T-helper 2 cell treated with Interferon-gamma antibody and Interleukin-4, amounts not matched to agents 5 μg/mL and 100 μg/mL, for 36 hours (primary cell): Measurements from ENCODE around the gene NTRK3.

Experiments used
- DNase-seq: peaks from one replicate; pipeline ENCODE4 v3.0.0; 2021; ENCODE audit warnings: low spot score
- H3K27ac Mint-ChIP-seq: one replicate; pipeline ENCODE4 v1.8.0; 2021; ENCODE audit warnings: mild to moderate bottlenecking, mixed read lengths
- H3K27me3 Mint-ChIP-seq: one replicate; pipeline ENCODE4 v1.8.0; 2021; ENCODE audit warnings: low read depth, mixed read lengths
- H3K36me3 Mint-ChIP-seq: one replicate; pipeline ENCODE4 v1.8.0; 2021; ENCODE audit warnings: low read depth, mixed read lengths
- H3K4me1 Mint-ChIP-seq: one replicate; pipeline ENCODE4 v1.8.0; 2021; ENCODE audit warnings: low read depth, mixed read lengths
- H3K4me3 Mint-ChIP-seq: one replicate; pipeline ENCODE4 v1.8.0; 2022; ENCODE audit warnings: mild to moderate bottlenecking, moderate library complexity, mixed read lengths
- H3K9me3 Mint-ChIP-seq: one replicate; pipeline ENCODE4 v1.8.0; 2021; ENCODE audit warnings: mixed read lengths

NTRK3 gene

DNA sequence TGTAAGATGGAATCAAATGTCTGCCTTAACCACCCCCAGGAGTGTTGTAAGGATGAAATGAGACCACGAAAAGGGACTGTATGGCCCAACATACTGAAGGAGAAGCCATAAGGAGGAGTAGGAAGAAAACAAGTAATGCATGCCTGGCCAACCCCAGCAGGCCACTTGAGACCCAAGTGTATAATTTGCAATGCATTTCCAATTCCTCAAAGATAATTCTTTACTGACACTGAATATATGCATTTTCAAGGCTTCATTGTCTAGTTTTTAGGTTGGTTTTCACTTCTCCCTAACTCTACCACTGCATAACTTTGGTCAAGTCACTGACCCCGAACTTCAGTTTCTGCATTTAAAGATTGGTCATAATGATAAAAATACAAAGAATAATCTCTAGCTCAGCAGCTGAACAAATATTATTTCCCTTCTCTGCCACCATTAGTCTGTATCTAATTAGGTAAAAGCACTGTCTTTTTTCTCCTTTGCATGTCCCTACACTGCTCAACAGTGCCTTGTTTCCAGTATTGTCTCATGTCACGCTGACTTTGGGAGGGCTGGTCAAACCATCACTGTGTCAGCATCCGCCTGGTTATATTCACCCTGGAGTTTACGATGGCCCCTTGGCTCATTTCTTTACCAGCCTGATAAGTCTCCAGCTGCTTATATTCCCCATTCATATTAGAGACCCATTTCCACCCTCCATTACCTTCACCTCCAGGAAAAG, 378.6 kb downstream of the NTRK3 start:
- no peaks in the 10 kb centered on the region for H3K27me3 Mint-ChIP-seq
- H3K4me1 Mint-ChIP-seq = no peaks in the 10 kb centered on the region
- no peaks in the 10 kb centered on the region for H3K9me3 Mint-ChIP-seq
- no peak overlapping the region for H3K27ac Mint-ChIP-seq
- no peaks in the 10 kb centered on the region for H3K36me3 Mint-ChIP-seq
- DNase-seq = no peak
- no peak overlapping the region for H3K4me3 Mint-ChIP-seq

DNA sequence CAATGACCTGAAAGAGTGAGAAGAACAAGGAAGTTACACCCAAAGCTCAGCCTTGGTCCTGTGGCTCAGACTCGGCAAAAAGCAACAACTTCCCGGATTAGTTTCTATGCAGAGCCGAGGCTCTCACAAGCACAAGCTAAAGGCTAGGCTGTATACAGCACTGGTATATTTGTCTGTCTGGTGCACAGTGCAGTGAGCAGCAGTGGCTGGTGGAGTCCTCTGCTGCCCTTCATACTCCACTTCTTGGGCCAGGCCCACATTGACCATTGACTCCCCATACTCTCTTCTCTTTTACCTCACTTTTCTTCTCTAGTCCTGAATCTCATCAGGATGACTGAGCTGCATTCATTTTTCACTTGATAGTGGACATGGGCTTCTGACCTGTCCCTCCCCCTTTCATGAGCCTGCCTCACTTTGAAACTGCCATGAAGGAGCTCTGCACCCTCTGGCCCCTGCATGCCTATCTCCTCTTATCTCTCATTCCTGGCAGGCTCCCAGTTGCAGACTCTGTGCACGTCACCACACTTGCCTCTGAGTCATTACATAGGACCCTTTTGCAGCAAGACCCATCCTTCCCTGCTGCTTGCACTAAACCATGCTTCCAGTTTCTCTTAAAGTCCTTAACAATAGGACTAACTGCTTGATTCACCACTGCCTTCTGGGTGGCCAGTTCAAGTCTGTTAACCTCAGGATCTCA, 379.3 kb downstream of the NTRK3 start:
- H3K27ac Mint-ChIP-seq = no peak overlapping the region
- no peaks in the 10 kb centered on the region for H3K4me1 Mint-ChIP-seq
- no peaks in the 10 kb centered on the region for H3K36me3 Mint-ChIP-seq
- no peak for DNase-seq
- H3K9me3 Mint-ChIP-seq = no peaks in the 10 kb centered on the region
- H3K4me3 Mint-ChIP-seq = no peak overlapping the region
- H3K27me3 Mint-ChIP-seq = no peaks in the 10 kb centered on the region

DNA sequence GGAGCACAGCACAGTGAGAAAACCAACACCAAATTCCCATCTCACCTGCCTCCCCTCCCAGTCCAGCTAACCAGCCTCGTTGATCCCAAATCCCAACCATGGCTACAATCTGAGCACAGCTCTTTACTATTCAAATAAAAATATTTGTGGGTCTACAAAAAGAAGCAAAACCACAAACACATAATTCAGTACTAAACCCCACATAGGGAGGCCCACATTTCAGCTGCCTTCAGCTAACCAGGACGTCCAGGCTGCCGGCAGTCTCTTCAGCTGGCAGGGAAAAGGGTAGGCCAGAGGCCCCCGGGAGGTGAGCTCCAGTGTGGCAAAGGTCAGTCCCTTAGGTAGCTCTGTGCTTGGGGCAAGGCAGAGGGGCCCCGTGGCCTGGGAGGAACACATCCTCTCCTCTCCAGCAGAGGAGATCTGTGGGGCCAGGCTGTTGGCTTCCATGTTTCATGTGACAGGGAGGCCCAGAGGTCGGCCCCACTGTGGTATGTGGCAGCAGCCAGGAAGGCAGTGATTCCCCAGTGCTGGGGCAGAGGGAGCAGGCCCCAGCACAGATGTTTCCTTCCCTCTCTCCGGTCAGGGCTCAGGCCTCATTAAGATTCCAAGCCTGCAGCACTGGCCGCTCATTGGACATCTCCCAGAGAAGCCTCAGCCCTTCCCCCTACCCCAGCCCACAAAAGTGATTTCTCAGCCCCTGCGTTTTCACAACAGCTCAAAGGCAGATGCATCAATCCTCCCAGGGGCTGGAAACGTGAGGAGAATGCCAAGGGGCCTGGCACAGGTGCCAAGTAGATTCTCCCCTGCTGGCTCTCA, 381.4 kb downstream of the NTRK3 start:
- H3K4me3 Mint-ChIP-seq = no peak overlapping the region
- H3K27ac Mint-ChIP-seq = no peak overlapping the region
- no peaks in the 10 kb centered on the region for H3K36me3 Mint-ChIP-seq
- no peak for DNase-seq
- H3K27me3 Mint-ChIP-seq = no peaks in the 10 kb centered on the region
- no peaks in the 10 kb centered on the region for H3K4me1 Mint-ChIP-seq
- H3K9me3 Mint-ChIP-seq = no peaks in the 10 kb centered on the region

DNA sequence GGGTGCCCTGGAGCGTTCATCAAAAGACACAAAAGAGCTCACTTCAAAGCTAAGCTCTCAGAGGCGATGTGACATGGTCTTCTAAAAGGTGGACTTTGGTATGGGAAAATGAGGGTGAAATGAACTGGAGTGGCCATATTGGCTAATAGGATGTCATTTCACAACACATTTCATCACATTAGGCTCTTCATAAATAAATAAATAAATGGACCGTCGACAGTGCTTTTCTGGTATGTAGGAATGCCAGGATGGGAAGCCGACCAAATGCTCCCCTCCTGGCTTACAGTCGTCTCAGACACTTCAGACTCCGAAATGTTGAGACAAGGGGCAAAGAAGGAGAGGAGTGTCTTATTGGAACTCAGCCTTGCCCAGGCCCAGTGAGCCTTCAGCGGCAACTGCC, 383.0 kb downstream of the NTRK3 start:
- no peak for DNase-seq
- H3K4me3 Mint-ChIP-seq = no peak overlapping the region
- no peaks in the 10 kb centered on the region for H3K36me3 Mint-ChIP-seq
- H3K4me1 Mint-ChIP-seq = no peaks in the 10 kb centered on the region
- H3K27ac Mint-ChIP-seq = no peak overlapping the region
- H3K27me3 Mint-ChIP-seq = no peaks in the 10 kb centered on the region
- no peaks in the 10 kb centered on the region for H3K9me3 Mint-ChIP-seq

DNA sequence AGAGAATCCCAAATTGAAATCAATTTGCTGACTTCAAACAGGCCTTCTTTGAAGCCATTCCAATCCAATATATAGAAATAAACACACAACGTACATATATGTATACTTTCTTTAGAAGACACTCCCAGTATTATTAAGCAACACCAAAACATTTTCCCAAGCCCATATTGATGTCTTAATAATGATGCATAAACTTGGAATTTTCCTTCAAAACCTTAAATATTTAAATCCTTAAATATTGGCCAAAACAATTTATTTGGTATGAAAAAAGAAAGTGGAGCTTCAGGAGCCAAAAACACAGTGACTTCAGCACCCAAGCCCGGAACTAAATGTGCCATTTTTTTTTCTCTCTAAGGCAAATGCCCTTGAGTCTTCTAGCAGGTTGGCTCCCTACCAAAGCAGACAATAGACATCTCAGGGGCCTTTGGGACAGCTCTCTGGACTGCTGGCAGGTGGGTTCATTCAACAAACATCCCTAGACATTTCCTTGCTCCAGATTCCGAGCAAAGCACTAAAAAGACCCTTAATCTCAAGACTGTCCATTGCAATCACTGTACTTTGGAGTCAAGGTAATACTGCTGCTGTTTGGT, 384.7 kb downstream of the NTRK3 start:
- H3K4me1 Mint-ChIP-seq = no peaks in the 10 kb centered on the region
- no peaks in the 10 kb centered on the region for H3K9me3 Mint-ChIP-seq
- no peaks in the 10 kb centered on the region for H3K27me3 Mint-ChIP-seq
- H3K4me3 Mint-ChIP-seq = no peak overlapping the region
- DNase-seq = no peak
- no peaks in the 10 kb centered on the region for H3K36me3 Mint-ChIP-seq
- no peak overlapping the region for H3K27ac Mint-ChIP-seq

DNA sequence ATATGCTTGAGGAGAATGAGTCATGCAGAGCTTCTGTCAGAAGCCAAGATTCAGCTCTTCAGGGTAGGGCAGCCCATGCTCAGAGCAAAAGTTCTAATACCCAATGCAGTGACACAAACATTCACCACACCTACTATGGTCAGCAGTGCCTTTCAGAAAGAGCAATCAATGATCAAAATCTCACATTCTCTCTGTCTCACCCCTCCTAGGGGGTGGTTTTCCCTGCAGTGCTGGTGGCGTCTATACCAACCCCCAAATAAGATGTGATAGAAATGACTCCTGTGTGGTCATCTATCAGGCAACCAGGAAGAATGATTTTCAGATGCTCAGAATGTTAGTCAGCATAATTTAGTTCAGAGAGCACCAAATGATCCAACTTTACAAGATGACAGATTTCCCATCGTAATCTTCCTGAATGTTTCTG, 385.3 kb downstream of the NTRK3 start:
- no peaks in the 10 kb centered on the region for H3K9me3 Mint-ChIP-seq
- H3K4me3 Mint-ChIP-seq = no peak overlapping the region
- no peak for DNase-seq
- no peaks in the 10 kb centered on the region for H3K4me1 Mint-ChIP-seq
- no peaks in the 10 kb centered on the region for H3K36me3 Mint-ChIP-seq
- no peak overlapping the region for H3K27ac Mint-ChIP-seq
- H3K27me3 Mint-ChIP-seq = no peaks in the 10 kb centered on the region

DNA sequence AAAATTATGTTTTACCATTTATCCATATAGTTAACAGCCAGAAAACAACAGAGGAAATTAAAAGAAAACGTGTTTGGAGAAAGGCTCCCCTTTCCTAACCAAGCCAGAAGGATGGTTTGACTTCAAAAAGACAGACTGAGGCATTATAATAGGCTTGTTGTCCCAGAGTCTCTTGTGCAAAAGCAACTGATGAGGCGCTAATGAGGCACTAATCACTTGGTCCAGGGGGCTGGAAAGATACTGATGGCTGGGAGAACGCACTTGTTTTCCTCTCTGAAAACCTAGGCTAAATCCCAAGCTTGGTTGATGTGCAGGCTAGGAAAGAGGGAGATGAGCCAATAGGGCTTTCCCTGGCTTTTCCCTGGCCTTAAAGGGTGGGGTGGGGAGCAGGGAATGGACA, 389.6 kb downstream of the NTRK3 start:
- Mint-ChIP-seq H3K27me3 (no peaks in the 10 kb centered on the region), H3K4me3 (no peak overlapping the region), H3K27ac (no peak overlapping the region), H3K9me3 (no peaks in the 10 kb centered on the region), H3K4me1 (no peaks in the 10 kb centered on the region), H3K36me3 (no peaks in the 10 kb centered on the region)
- no peak for DNase-seq

DNA sequence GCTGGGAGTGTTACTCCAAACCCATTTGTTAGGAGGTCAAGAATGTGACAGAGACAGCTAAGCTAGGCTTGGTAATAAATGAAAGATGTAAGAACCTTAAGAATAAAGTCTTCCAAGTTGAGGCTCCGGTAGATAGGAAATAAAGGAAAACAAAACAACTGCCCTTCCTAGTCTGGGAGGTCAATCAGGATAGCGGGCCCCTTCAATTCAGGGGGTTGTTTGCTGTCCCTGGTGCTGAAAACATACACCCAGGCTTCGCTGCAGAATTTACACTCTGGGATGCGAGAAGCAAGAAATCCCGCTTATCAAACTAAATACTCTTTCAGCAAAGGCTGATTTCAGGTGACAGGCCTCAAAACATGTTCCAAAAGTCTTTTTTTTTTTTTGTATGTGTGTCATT, 393.4 kb downstream of the NTRK3 start:
- Mint-ChIP-seq H3K4me1 (no peaks in the 10 kb centered on the region), H3K27me3 (no peaks in the 10 kb centered on the region), H3K4me3 (no peak overlapping the region), H3K36me3 (no peaks in the 10 kb centered on the region), H3K9me3 (no peaks in the 10 kb centered on the region), H3K27ac (no peak overlapping the region)
- no peak for DNase-seq

DNA sequence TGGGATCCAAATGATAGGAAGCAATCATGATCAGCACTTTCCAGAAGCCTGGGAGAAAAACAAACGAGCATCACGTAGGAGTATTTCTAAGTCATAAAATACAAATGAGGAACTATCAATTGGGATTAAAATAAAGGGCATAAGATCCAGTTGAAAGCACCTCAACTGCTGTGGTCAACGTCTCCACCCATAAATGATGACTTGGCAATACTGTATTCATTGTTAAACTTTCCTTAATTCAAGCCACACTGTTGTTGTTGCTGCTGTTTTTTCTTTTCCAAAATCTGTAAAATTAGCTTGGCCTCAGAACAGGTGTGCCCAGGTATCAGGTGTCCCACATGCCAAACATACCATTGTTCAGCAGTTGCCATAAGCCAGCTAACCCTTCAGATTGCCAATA, 395.8 kb downstream of the NTRK3 start:
- DNase-seq = no peak
- Mint-ChIP-seq H3K4me3 (no peak overlapping the region), H3K4me1 (no peaks in the 10 kb centered on the region), H3K27me3 (no peaks in the 10 kb centered on the region), H3K27ac (no peak overlapping the region), H3K36me3 (no peaks in the 10 kb centered on the region), H3K9me3 (no peaks in the 10 kb centered on the region)

DNA sequence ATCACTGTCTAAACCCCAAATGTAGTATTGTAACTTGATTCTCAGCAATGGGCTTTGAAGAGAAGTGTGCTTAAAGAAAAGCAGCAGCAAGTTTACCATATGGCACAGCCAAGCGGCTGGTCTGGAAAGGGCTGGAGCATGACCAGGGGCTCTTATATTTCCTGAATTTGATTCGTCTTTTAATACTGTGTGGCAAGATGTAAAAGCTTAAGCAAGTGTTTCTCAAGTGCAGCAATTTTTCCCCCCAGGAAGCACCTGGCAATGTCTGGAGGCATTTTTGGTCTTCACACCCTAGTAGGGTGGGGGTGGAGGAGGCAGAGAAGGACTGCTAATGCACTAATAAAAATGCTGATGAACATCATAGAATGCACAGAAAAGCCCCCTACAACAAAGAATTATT, 397.9 kb downstream of the NTRK3 start:
- DNase-seq = no peak
- Mint-ChIP-seq H3K9me3 (no peaks in the 10 kb centered on the region), H3K27me3 (no peaks in the 10 kb centered on the region), H3K4me1 (no peaks in the 10 kb centered on the region), H3K4me3 (no peak overlapping the region), H3K36me3 (no peaks in the 10 kb centered on the region), H3K27ac (no peak overlapping the region)

DNA sequence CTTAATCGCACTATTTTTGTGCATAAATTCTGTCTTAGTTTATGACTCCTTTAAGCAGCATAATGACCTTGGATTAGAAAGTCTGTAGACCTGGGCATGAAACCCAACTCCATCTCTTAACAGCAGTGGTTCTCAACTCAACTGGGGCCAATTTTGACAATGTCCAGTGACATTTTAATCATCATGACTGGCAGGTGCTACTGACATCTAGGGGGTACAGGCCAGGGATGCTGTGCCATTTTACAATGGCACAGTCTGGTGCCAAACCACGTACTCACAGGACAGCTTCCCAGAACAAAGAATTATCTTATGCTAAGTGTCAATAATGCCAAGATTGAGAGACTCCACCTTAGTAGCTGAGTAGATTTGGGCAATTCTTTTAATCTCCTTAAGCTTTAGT, 405.0 kb downstream of the NTRK3 start:
- H3K27ac Mint-ChIP-seq = no peak overlapping the region
- no peaks in the 10 kb centered on the region for H3K36me3 Mint-ChIP-seq
- no peaks in the 10 kb centered on the region for H3K27me3 Mint-ChIP-seq
- H3K4me3 Mint-ChIP-seq = no peak overlapping the region
- no peaks in the 10 kb centered on the region for H3K9me3 Mint-ChIP-seq
- no peaks in the 10 kb centered on the region for H3K4me1 Mint-ChIP-seq
- DNase-seq = no peak

DNA sequence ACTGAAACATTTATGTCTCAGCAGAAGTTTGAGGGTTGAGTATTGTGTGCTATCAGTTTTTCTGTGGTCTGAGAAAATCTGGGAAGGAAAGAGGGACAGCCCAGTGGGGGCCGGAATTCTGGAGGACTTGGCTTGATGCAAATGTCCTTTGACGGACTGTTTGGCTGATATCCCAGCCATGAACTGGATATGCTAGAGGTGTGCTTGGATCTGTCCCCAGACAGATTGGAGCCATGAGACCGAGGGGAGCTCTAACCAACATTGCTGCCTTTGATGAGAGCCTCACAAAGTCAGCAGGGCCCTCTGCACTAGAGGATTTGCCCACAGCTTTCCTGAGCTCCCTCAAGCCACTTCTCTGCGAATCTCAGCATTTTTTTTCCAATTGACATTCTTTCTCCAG, 405.6 kb downstream of the NTRK3 start:
- DNase-seq = no peak
- Mint-ChIP-seq H3K9me3 (no peaks in the 10 kb centered on the region), H3K27ac (no peak overlapping the region), H3K4me1 (no peaks in the 10 kb centered on the region), H3K27me3 (no peaks in the 10 kb centered on the region), H3K4me3 (no peak overlapping the region), H3K36me3 (no peaks in the 10 kb centered on the region)

DNA sequence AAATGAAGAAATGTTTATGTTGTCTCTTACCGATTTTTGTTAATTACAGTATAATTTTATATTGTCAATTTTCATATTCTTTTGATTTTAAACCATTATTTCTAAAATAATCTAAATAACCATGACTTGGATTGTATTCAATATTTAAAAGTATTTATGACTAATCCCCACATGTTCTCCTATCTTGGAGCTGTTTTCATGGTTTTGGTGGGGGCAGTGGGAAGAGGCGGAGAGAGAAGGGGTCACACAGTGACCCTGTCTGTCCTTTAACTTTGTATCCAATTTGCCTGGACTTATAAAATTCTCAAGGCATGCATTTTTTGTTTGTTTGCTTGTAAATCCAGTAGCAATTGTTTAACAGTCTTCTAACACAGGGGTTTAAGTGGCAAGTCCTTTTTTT, 407.4 kb downstream of the NTRK3 start:
- no peaks in the 10 kb centered on the region for H3K27me3 Mint-ChIP-seq

DNA sequence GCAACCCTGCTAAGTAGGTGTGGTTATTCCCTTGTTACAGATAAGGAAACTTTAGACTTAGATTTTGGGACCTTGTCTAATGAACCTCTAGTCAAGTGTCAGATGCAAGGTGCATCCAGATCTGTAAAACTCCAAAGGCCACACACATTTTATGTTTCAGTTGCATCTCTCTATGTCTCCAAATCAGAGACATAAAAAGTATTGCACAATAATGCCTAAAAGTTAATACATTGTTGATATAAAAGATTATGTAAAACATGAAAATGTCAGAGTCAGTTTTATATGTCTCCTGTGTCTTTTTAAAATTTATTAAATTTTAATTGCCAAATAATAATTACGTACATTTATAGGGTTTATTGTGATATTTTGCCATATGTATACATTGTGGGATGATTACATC, 408.5 kb downstream of the NTRK3 start:
- no peaks in the 10 kb centered on the region for H3K36me3 Mint-ChIP-seq
- H3K4me3 Mint-ChIP-seq = no peak overlapping the region
- no peak for DNase-seq
- H3K9me3 Mint-ChIP-seq = no peaks in the 10 kb centered on the region
- no peaks in the 10 kb centered on the region for H3K27me3 Mint-ChIP-seq
- H3K4me1 Mint-ChIP-seq = no peaks in the 10 kb centered on the region
- H3K27ac Mint-ChIP-seq = no peak overlapping the region

More for the DNA sequence above, 407.4 kb downstream of the NTRK3 start:
- no peak overlapping the region for H3K4me3 Mint-ChIP-seq
- H3K9me3 Mint-ChIP-seq = no peaks in the 10 kb centered on the region
- no peak for DNase-seq
- no peaks in the 10 kb centered on the region for H3K4me1 Mint-ChIP-seq
- H3K36me3 Mint-ChIP-seq = no peaks in the 10 kb centered on the region
- no peak overlapping the region for H3K27ac Mint-ChIP-seq
